Neutrophil (primary cell): ENCODE data around the gene HMCN2.

Experiments
- H3K27ac ChIP-seq: fragments of 200-600 bp; sonication (generic); 2 replicates; pipeline ENCODE4 v1.5.1; 2016; ENCODE audit warnings: mild to moderate bottlenecking, moderate library complexity
- H3K27me3 ChIP-seq: fragments of 200-600 bp; sonication (generic); 2 replicates; pipeline ENCODE4 v1.6.0; 2016; ENCODE audit warnings: mild to moderate bottlenecking
- H3K36me3 ChIP-seq: fragments of 200-600 bp; sonication (generic); 2 replicates; pipeline ENCODE4 v1.5.1; 2017
- H3K4me1 ChIP-seq, 2 experiments: fragments of 200-600 bp in 1 of 2; sonication (generic) in 1 of 2; 1 replicate in 1 of 2; 2 replicates in 1 of 2; pipeline versions ENCODE4 v1.5.1 to v1.6.1; 2013 to 2016; ENCODE audit warnings: low read depth in 1 of 2, low read length in 1 of 2, mild to moderate bottlenecking in 1 of 2, moderate library complexity in 1 of 2; ENCODE audit not compliant: control insufficient read depth in 1 of 2, insufficient read depth in 1 of 2
- H3K4me3 ChIP-seq, 2 experiments: fragments of 200-600 bp in 1 of 2; sonication (generic) in 1 of 2; 1 replicate in 1 of 2; 2 replicates in 1 of 2; pipeline ENCODE4 v1.5.1; 2013 to 2016; ENCODE audit warnings: low read depth in 1 of 2, low read length in 1 of 2, mild to moderate bottlenecking in 1 of 2, moderate library complexity in 1 of 2
- H3K9me3 ChIP-seq: fragments of 200-600 bp; sonication (generic); 2 replicates; pipeline ENCODE4 v1.5.1; 2016
- CTCF ChIP-seq: fragments of 200-600 bp; sonication (generic); IDR thresholded peaks from 2 replicates; pipeline ENCODE4 v1.5.1; 2016; ENCODE audit warnings: antibody characterized with exemption

Gene HMCN2

GRCh38 chr9:130470269-130470668, 204.7 kb downstream of the HMCN2 start:
- Histone ChIP-seq H3K9me3 (no peaks in the 10 kb centered on the region), H3K27me3 (peaks cover 100% of the 10 kb centered on the region), H3K4me3 (no peak overlapping the region), H3K4me1 (no peaks in the 10 kb centered on the region), H3K36me3 (no peaks in the 10 kb centered on the region), H3K27ac (no peak overlapping the region)
- no peak for TF ChIP-seq CTCF

GRCh38 chr9:130470950-130471349, 205.4 kb downstream of the HMCN2 start:
- peaks cover 95% of the 10 kb centered on the region for H3K27me3 ChIP-seq
- H3K27ac ChIP-seq: no peak overlapping the region
- no peak for TF ChIP-seq CTCF
- no peaks in the 10 kb centered on the region for H3K4me1 ChIP-seq
- H3K4me3 ChIP-seq: no peak overlapping the region
- no peaks in the 10 kb centered on the region for H3K9me3 ChIP-seq
- no peaks in the 10 kb centered on the region for H3K36me3 ChIP-seq

GRCh38 chr9:130471411-130472183, 206.0 kb downstream of the HMCN2 start:
- no peak overlapping the region for H3K27ac ChIP-seq
- H3K4me3 ChIP-seq: no peak overlapping the region
- peaks cover 89% of the 10 kb centered on the region for H3K27me3 ChIP-seq
- no peaks in the 10 kb centered on the region for H3K9me3 ChIP-seq
- no peaks in the 10 kb centered on the region for H3K4me1 ChIP-seq
- no peak for TF ChIP-seq CTCF
- H3K36me3 ChIP-seq: no peaks in the 10 kb centered on the region

GRCh38 chr9:130472184-130472705, 206.7 kb downstream of the HMCN2 start:
- no peaks in the 10 kb centered on the region for H3K4me1 ChIP-seq
- no peak for TF ChIP-seq CTCF
- peaks cover 89% of the 10 kb centered on the region for H3K27me3 ChIP-seq
- H3K36me3 ChIP-seq: no peaks in the 10 kb centered on the region
- no peaks in the 10 kb centered on the region for H3K9me3 ChIP-seq
- H3K4me3 ChIP-seq: no peak overlapping the region
- H3K27ac ChIP-seq: no peak overlapping the region

- no peaks in the 10 kb centered on the region for H3K36me3 ChIP-seq
- H3K27me3 ChIP-seq: peaks cover 85% of the 10 kb centered on the region
- no peak overlapping the region for H3K4me3 ChIP-seq
- no peaks in the 10 kb centered on the region for H3K9me3 ChIP-seq
- no peak overlapping the region for H3K27ac ChIP-seq
- no peak for TF ChIP-seq CTCF
- no peaks in the 10 kb centered on the region for H3K4me1 ChIP-seq
These were observed 207.4 kb downstream of the HMCN2 start for GRCh38 chr9:130473009-130473408.
